Measurements from ENCODE around the gene PGA3. TPM values are rescaled to one million over a fixed set of nuclear protein-coding genes. Genes with fewer than 3 reads are reported as not detected.

PGA3 gene
- total and polyA plus RNA-seq, 2 of the 8 experiments (the other 6 are each of a cell fraction or from before 2014, with no cell fraction given): not detected

GRCh38 chr11:61187505-61188130 is 15.7 kb upstream of the PGA3 start (continued):
- TF ChIP-seq RNF2 (IDR thresholded peaks at IDR 0.05; ENCODE audit: borderline replicate concordance, low read depth, low read length, missing control alignments, poor library complexity, severe bottlenecking): no peak

All from H1 (cell line).